Measurements from ENCODE around the gene NBEAL2. TPM values are rescaled to one million over a fixed set of nuclear protein-coding genes. Genes with fewer than 3 reads are reported as not detected.
A peak's percentile ranks its signal among the peaks of the same experiment; 100 is the strongest.

The NBEAL2 gene
- 116 TPM for total RNA-seq
- long read RNA-seq, partial matches to known transcripts: 109 of 141 reads
- long read RNA-seq, other reads (novel, unspliced or antisense): 32 of 141 reads

GRCh38 chr3:46978985-46979944, at the start of gene NBEAL2:
Gene NBEAL2 (plus strand): TSS chr3:46979666. CDS start chr3:46979862, 196 bp downstream.
- no peaks in the 10 kb centered on the region for H3K36me3 ChIP-seq
- ATAC-seq: peak; percentile 88
- peak within 1 kb of the TSS; percentile 91 for H3K27ac ChIP-seq
- H3K27me3 ChIP-seq: no peaks in the 10 kb centered on the region
- H3K9me3 ChIP-seq: no peaks in the 10 kb centered on the region
- peak; percentile 99 for DNase-seq
- H3K4me3 ChIP-seq: peak within 1 kb of the TSS; percentile 78
- no peak for TF ChIP-seq CTCF (IDR thresholded peaks at IDR 0.05)
- intact Hi-C loops (cut with DNase I): no loop called here
- peaks cover 51% of the 10 kb centered on the region for H3K4me1 ChIP-seq

GRCh38 chr3:46930166-46930944, 49.1 kb upstream of the NBEAL2 start:
- H3K4me1 ChIP-seq: peaks cover 96% of the 10 kb centered on the region
- DNase-seq: peak; percentile 79
- intact Hi-C loops (cut with DNase I): no loop called here
- H3K9me3 ChIP-seq: no peaks in the 10 kb centered on the region
- H3K27me3 ChIP-seq: no peaks in the 10 kb centered on the region
- H3K4me3 ChIP-seq: no peak overlapping the region
- H3K36me3 ChIP-seq: peaks cover 15% of the 10 kb centered on the region
- peak; percentile 32 for ATAC-seq
- peak overlapping the region; percentile 62 for H3K27ac ChIP-seq
- TF ChIP-seq CTCF (IDR thresholded peaks at IDR 0.05): no peak

- TF ChIP-seq CTCF (IDR thresholded peaks at IDR 0.05): no peak
- intact Hi-C loops (cut with DNase I): no loop called here
- H3K27me3 ChIP-seq: no peaks in the 10 kb centered on the region
- ATAC-seq (peak; percentile 40), DNase-seq (peak; percentile 71)
- H3K4me1 ChIP-seq: peaks cover 96% of the 10 kb centered on the region
- no peak overlapping the region for H3K4me3 ChIP-seq
- H3K36me3 ChIP-seq: peaks cover 9% of the 10 kb centered on the region
- H3K9me3 ChIP-seq: no peaks in the 10 kb centered on the region
- peak overlapping the region; percentile 62 for H3K27ac ChIP-seq
These were observed 48.5 kb upstream of the NBEAL2 start for GRCh38 chr3:46930945-46931403.

GRCh38 chr3:46931631-46932331, 47.7 kb upstream of the NBEAL2 start:
- Histone ChIP-seq H3K27me3 (no peaks in the 10 kb centered on the region), H3K36me3 (peaks cover 1% of the 10 kb centered on the region), H3K4me3 (no peak overlapping the region), H3K9me3 (no peaks in the 10 kb centered on the region), H3K4me1 (peaks cover 96% of the 10 kb centered on the region), H3K27ac (peak overlapping the region; percentile 62)
- TF ChIP-seq CTCF (IDR thresholded peaks at IDR 0.05): no peak
- DNase-seq: peak; percentile 84
- intact Hi-C loops (cut with DNase I): no loop called here
- ATAC-seq: peak; percentile 36
